Stomach (tissue), 4 donors: ENCODE measurements around the gene CENPA.

Source experiments
- CTCF ChIP-seq, 7 experiments: fragments of 450-650 bp in 4 of 7; fragments of 200-600 bp in 3 of 7; sonication (generic) in 3 of 7; IDR thresholded peaks; one replicate each; pipeline ENCODE4 v1.5.1; 2016 to 2019; ENCODE audit warnings: antibody characterized with exemption in 7 of 7, control low read depth in 2 of 7, mild to moderate bottlenecking in 1 of 7
- POLR2A ChIP-seq, 4 donors: fragments of 450-650 bp; IDR thresholded peaks; one replicate each; pipeline ENCODE4 v1.6.1; 2016; ENCODE audit warnings: antibody characterized with exemption in 4 of 4, control low read depth in 2 of 4, mild to moderate bottlenecking in 1 of 4, moderate library complexity in 1 of 4

- no peak for TF ChIP-seq CTCF (IDR thresholded peaks at IDR 0.05)
- TF ChIP-seq POLR2A (IDR thresholded peaks at IDR 0.05), result no peak
These were observed 15.9 kb downstream of the CENPA start for GRCh38 chr2:26801796-26802195.
